Measurements from ENCODE around the gene TPRG1.

DNA sequence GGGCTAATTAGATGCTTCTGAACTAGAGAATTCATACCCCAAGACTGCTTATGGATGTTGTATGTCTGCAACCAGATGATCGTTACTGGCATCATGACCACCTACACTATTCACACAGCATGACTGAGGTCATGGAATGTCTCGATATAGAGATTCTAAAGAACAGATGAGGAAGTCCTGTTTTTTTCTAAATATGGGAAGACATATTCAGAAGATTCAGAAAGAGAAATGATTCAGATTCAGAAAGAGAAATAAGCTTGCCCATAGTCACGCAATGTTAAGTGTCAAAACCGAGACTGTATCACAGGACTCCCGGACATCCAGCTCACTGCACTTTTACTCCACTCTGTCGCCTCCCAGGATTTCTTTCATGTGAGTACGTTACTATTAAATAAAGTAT, 136.2 kb downstream of the TPRG1 start:
- TF ChIP-seq, protein P1, sequence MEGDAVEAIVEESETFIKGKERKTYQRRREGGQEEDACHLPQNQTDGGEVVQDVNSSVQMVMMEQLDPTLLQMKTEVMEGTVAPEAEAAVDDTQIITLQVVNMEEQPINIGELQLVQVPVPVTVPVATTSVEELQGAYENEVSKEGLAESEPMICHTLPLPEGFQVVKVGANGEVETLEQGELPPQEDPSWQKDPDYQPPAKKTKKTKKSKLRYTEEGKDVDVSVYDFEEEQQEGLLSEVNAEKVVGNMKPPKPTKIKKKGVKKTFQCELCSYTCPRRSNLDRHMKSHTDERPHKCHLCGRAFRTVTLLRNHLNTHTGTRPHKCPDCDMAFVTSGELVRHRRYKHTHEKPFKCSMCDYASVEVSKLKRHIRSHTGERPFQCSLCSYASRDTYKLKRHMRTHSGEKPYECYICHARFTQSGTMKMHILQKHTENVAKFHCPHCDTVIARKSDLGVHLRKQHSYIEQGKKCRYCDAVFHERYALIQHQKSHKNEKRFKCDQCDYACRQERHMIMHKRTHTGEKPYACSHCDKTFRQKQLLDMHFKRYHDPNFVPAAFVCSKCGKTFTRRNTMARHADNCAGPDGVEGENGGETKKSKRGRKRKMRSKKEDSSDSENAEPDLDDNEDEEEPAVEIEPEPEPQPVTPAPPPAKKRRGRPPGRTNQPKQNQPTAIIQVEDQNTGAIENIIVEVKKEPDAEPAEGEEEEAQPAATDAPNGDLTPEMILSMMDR (optimal IDR thresholded peaks at IDR 0.05 in 1 of 3, IDR thresholded peaks at IDR 0.05 in 1 of 3, conservative IDR thresholded peaks at IDR 0.05 in 1 of 3; ENCODE audit: extremely low read depth in 1 of 3, insufficient read depth in 2 of 3, low read length in 3 of 3): no peak
- TF ChIP-seq EZH2 (IDR thresholded peaks at IDR 0.05; ENCODE audit: low read length): no peak
